Stimulated activated naive CD8-positive, alpha-beta T cell treated with anti-CD3 and anti-CD28 coated beads, Interleukin-15, amount 100 ng/mL, for 72 hours (primary cell): Measurements from ENCODE around the gene GNE.
A peak's percentile ranks its signal among the peaks of the same experiment; 100 is the strongest.
"Not testable (repeated sequence)": the region's sequence is repeated elsewhere in the genome, so short reads cannot be mapped to it uniquely, and the experiment has no call there.

ENCODE experiments used
- ATAC-seq: fragments of 150-1000 bp; cut with Tn5 transposase; 2 replicates; pipeline ENCODE4 v1.10.0; 2021; ENCODE audit warnings: mild to moderate bottlenecking, moderate library complexity
- DNase-seq, 2 donors: peaks; one replicate each; pipeline ENCODE4 v3.0.0; 2021 to 2022
- H3K27ac Mint-ChIP-seq, 2 donors: one replicate each; pipeline ENCODE4 v1.8.0; 2022; ENCODE audit warnings: mild to moderate bottlenecking in 2 of 2, mixed read lengths in 2 of 2, moderate library complexity in 2 of 2
- H3K27me3 Mint-ChIP-seq: one replicate; pipeline ENCODE4 v1.8.0; 2022; ENCODE audit warnings: mixed read lengths
- H3K4me1 Mint-ChIP-seq: one replicate; pipeline ENCODE4 v1.8.0; 2022; ENCODE audit warnings: mild to moderate bottlenecking, mixed read lengths
- H3K4me3 Mint-ChIP-seq, 2 donors: one replicate each; pipeline ENCODE4 v1.8.0; 2022; ENCODE audit warnings: mild to moderate bottlenecking in 2 of 2, mixed read lengths in 2 of 2, moderate library complexity in 1 of 2
- H3K9me3 Mint-ChIP-seq, 2 donors: one replicate each; pipeline ENCODE4 v1.8.0; 2022; ENCODE audit warnings: mixed read lengths in 2 of 2

The GNE gene

DNA sequence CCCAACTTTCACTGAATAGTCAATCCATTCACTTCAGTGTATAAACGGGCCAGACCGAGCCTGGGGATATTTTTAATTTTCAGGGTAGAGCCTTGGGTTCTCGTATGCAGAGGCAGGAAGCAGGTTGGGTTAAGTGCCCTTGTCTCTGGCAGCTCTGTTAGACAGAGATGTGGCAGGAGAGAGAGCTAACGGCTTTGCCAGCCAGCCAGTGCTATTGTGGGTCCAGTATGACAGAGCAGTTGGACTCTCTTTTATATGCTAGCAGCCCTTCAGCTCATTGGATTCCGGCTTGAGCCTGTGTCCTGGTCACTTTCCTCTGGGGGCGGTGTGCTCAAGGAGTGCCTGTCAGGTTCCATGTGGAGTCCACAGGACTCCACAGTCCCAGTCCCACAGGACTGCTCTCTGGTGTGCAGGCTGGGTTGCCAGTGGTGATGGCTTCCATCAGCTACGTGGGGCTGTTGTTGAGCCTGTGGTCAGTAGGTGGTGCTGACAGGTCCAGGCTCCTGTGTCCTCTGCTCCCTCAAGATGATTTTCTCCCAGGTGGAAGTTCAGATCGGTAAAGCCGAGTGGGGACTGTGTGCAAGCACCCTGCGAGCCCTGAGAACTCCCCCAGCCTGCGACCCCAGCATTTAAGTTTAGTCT is 53.2 kb downstream of the GNE start:
- H3K27ac Mint-ChIP-seq = no peak overlapping the region
- no peak overlapping the region for H3K4me3 Mint-ChIP-seq
- ATAC-seq (no peak), DNase-seq (no peak)
- H3K9me3 Mint-ChIP-seq = no peaks in the 10 kb centered on the region
- H3K4me1 Mint-ChIP-seq = peaks cover 46% of the 10 kb centered on the region
- H3K27me3 Mint-ChIP-seq = no peaks in the 10 kb centered on the region

DNA sequence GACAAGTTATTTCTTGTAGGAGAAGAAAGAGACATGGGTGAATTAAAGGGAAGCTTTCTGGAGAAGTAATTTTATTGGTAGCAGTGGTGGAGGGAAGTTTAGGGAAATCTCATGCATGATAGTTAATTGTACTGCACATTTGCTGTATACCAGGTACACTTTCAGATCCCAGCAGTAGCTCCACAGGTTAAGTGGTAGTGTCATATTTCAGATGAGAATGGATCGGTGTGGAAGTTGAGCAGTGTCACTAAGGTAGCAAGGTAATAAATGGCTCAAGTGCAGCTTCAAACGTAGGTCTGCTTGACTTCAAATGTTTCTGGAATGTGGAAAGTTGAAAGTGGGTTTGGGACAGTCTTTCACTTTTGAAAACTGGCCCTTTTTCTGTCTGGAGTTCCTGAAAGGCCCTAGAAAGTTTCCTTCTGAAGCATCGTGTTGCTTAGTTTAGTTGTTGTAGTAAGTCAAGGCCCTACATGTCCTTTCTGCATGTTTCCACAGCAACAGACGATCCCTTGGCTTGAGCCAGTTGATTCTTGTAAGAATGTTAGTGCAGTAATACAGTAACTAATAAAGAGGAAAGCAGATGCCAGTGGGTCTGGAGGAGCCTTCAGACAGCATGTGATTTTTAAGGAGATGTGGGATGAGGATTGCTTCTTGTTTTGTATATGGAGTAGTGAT is 63.8 kb downstream of the GNE start:
- H3K4me3 Mint-ChIP-seq = peak overlapping the region; percentile 22 to 34
- peaks cover 50% of the 10 kb centered on the region for H3K4me1 Mint-ChIP-seq
- DNase-seq (no peak), ATAC-seq (no peak)
- H3K27me3 Mint-ChIP-seq = no peaks in the 10 kb centered on the region
- no peaks in the 10 kb centered on the region for H3K9me3 Mint-ChIP-seq
- H3K27ac Mint-ChIP-seq = peak overlapping the region in 1 of 2 donors; percentile 83

DNA sequence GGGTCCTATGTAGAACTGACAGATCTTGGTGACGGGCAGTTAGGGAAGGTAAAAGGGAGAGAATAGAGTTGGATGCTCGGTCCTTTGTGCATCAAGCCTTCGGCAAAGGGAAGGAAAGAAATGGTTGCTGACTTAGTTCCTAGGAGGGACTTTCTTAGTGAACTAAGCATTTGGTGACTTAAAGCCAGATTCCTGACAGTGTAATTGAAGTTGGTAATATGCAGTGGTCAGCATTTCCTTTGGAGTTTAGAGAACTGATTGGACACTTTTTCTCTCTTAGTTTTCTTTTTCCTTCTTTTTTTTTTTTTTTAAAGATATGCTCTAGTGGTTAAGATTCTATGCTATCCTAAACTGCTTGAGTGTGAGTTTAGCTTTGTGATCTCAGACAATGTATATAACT is 65.2 kb downstream of the GNE start:
- no peak overlapping the region for H3K27ac Mint-ChIP-seq
- H3K27me3 Mint-ChIP-seq = peaks cover 14% of the 10 kb centered on the region
- ATAC-seq (no peak), DNase-seq (no peak)
- H3K4me3 Mint-ChIP-seq = peak overlapping the region; percentile 87 to 97
- H3K9me3 Mint-ChIP-seq = no peaks in the 10 kb centered on the region
- H3K4me1 Mint-ChIP-seq = peaks cover 50% of the 10 kb centered on the region

DNA sequence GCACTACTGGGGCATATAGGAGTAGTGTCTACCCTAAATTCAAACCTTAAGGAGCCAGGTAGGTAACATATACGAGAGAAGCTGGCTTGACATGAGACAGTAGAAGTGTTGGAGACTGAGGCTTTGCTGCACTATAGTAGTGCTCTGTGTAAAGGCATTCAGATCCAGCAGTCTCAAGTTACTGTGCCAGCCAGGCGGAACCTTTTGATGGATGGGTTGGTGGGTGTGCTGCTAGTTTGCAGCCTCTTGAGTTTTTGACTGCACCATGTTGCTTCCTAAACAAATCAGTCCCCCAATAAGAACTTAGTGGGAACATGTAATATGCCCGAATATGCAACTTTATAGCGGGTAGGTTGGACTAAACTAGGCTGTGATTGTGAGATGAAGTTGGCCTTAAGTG is 66.1 kb downstream of the GNE start:
- Mint-ChIP-seq H3K9me3 (no peaks in the 10 kb centered on the region), H3K27ac (no peak overlapping the region), H3K4me3 (peak overlapping the region; percentile 87 to 97), H3K4me1 (peaks cover 50% of the 10 kb centered on the region), H3K27me3 (peaks cover 14% of the 10 kb centered on the region)
- no peak for DNase-seq
- ATAC-seq = no peak

DNA sequence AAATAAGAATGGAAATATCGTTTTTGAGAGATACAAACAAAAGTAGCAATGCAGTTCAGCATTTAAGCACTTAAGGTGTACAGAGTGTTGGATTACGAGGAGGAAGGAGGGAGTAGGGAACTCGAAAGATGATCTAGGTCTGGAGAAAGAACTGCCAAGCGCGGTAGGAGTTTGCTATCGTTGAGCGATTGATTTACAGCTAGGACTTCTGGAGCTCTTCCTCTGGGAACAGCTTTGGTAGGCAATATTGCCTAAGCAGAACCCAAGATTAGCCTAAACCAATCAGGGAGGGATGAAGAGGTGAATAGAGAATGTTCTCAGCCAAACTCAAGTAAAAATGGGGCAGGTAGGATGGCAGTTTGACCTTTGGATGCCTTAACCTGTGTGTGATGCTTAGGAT is 66.6 kb downstream of the GNE start:
- peaks cover 50% of the 10 kb centered on the region for H3K4me1 Mint-ChIP-seq

DNA sequence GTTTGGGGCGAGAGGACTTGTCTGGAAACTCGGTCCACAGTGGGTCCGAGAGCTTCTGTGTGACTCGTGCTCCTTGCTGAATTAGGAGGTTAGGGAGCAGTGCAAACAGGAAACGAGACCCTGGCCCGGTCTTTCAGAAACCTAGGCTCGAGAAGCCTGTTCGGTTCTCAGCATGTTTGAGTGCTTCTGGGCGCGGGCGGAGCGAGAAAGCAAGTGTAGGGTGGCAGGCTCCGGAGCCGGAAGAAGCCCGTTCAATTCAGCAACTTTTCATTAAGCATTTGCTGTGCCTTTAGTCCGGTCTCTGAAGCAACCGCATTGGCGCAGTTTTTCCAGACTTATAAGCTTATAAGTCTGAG is 67.0 kb downstream of the GNE start:
- Mint-ChIP-seq H3K4me1 (peaks cover 50% of the 10 kb centered on the region), H3K9me3 (no peaks in the 10 kb centered on the region), H3K27me3 (peaks cover 14% of the 10 kb centered on the region), H3K4me3 (peak overlapping the region; percentile 87 to 97), H3K27ac (peak overlapping the region; percentile 94 to 97)
- DNase-seq = peak; percentile 36
- ATAC-seq = peak; percentile 22

More for the DNA sequence above, 66.6 kb downstream of the GNE start:
- peak overlapping the region; percentile 94 to 97 for H3K27ac Mint-ChIP-seq
- ATAC-seq = no peak
- H3K27me3 Mint-ChIP-seq = peaks cover 14% of the 10 kb centered on the region
- no peak for DNase-seq
- peak overlapping the region; percentile 87 to 97 for H3K4me3 Mint-ChIP-seq
- no peaks in the 10 kb centered on the region for H3K9me3 Mint-ChIP-seq

DNA sequence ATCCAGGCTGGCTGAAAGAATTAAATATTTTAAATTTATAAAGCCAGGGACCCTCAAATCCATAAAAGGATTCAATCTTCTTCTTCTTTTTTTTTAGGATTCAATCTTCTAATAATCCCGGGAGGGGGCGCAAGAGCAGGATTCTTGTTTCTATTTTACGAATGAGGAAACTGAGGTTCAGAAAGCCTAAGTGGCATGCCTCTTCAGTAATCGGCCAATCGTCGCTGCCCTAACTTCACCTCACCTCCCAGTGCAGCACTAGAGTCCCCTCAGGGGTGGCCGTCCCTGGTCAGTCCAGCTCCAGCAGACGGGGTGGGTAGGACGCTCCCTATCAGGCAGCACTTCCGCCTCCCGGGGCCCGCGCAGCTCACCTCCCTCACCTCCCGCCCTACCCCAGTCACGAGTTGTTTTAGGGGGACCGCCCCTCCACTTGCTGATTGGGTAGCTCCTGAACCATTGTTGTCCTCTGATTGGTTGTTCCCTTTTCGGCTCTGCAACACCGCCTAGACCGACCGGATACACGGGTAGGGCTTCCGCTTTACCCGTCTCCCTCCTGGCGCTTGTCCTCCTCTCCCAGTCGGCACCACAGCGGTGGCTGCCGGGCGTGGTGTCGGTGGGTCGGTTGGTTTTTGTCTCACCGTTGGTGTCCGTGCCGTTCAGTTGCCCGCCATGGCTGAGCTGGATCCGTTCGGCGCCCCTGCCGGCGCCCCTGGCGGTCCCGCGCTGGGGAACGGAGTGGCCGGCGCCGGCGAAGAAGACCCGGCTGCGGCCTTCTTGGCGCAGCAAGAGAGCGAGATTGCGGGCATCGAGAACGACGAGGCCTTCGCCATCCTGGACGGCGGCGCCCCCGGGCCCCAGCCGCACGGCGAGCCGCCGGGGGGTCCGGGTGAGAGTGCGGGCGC is 67.6 kb downstream of the GNE start, which contains the start of gene CLTA:
TSS of gene CLTA (plus strand) at position 534 of the 902 bp plus-strand sequence. CDS start at position 670, 136 bp downstream.
- Mint-ChIP-seq H3K9me3 (no peaks in the 10 kb centered on the region), H3K4me3 (peak within 1 kb of the TSS; percentile 87 to 97), H3K27ac (peak within 1 kb of the TSS; percentile 94 to 97), H3K27me3 (peaks cover 14% of the 10 kb centered on the region), H3K4me1 (peaks cover 50% of the 10 kb centered on the region)
- peak; percentile 99 for ATAC-seq
- peak; percentile 91 to 96 for DNase-seq

DNA sequence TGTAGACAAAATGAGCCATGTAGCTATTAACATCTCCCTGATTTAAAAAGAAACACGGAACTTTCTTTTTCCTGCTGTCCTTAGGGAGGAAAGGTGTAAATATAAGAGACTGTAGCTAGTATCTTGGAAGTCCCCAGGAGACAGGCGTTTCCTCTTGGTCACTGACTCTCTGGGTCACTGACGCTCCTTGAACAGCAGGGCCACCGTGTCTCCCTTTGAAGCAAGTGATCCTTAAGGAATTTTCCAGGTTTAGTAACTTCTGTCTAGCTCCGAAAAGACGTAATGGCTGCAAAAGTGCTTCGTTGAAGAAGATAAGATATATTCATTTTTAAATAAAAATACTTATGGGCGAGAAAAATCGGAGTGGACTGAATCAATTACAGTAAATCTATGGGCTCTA is 68.3 kb downstream of the GNE start:
- ATAC-seq (no peak), DNase-seq (no peak)
- Mint-ChIP-seq H3K27ac (peak overlapping the region in 1 of 2 donors; percentile 88), H3K27me3 (peaks cover 14% of the 10 kb centered on the region), H3K9me3 (no peaks in the 10 kb centered on the region), H3K4me3 (peak overlapping the region; percentile 58 to 97), H3K4me1 (peaks cover 43% of the 10 kb centered on the region)

DNA sequence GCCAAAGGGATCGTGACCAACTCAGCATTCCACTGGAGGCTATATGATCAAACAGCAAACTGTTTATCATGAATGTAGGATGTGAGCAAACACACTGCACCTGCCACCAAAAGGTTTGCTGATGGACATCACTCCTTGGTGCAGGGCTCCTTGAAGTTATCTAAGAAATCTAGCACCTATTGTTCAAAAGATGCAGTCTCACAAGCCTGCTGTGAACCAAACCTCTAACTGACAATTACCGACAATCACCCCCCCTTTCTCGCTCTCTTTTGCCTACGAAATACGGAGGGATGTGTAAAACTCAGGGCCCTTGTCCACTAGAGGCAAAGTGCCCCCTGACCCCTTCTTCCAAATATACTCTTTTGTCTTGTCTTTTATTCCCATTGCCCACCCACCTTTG is 70.0 kb downstream of the GNE start:
- DNase-seq (no peak), ATAC-seq (no peak)
- no peaks in the 10 kb centered on the region for H3K9me3 Mint-ChIP-seq
- no peak overlapping the region for H3K4me3 Mint-ChIP-seq
- H3K27ac Mint-ChIP-seq = no peak overlapping the region
- H3K27me3 Mint-ChIP-seq = peaks cover 14% of the 10 kb centered on the region
- H3K4me1 Mint-ChIP-seq = peaks cover 25% of the 10 kb centered on the region

DNA sequence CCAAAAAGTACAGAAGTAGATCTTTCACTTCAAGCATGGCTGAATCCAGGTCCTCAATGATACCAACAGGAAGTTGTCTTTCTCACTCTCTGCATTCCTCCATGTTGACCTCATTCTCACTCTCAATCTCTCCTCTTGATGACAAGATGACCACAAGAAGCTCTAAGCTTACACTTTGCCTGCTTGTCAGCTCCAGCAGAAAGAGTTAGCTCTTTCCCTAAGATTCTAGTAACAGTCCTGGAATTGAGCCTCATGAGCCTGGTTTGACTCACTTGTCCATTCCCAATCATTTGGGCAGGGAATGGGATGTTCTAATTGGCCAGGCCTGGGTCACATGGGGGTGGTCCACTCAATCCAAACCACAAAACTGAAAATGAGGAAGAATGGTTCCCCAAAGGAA is 70.8 kb downstream of the GNE start:
- H3K9me3 Mint-ChIP-seq = no peaks in the 10 kb centered on the region
- peaks cover 17% of the 10 kb centered on the region for H3K4me1 Mint-ChIP-seq
- DNase-seq (no peak), ATAC-seq (no peak)
- no peak overlapping the region for H3K27ac Mint-ChIP-seq
- no peak overlapping the region for H3K4me3 Mint-ChIP-seq
- peaks cover 14% of the 10 kb centered on the region for H3K27me3 Mint-ChIP-seq

DNA sequence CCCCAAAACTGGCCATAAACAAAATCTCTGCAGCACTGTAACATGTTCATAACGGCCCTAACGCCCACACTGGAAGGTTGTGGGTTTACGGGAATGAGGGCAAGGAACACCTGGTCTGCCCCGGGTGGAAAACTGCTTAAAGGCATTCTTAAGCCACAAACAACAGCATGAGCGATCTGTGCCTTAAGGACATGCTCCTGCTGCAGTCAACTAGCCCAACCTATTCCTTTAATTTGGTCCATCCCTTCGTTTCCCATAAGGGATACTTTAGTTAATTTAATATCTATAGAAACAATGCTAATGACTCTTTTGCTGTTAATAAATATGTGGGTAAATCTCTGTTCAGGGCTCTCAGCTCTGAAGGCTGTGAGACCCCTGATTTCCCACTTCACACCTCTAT is 78.0 kb downstream of the GNE start:
- H3K4me1 Mint-ChIP-seq, ATAC-seq, H3K27me3 Mint-ChIP-seq, H3K4me3 Mint-ChIP-seq, H3K9me3 Mint-ChIP-seq, H3K27ac Mint-ChIP-seq, DNase-seq: not testable (repeated sequence)

DNA sequence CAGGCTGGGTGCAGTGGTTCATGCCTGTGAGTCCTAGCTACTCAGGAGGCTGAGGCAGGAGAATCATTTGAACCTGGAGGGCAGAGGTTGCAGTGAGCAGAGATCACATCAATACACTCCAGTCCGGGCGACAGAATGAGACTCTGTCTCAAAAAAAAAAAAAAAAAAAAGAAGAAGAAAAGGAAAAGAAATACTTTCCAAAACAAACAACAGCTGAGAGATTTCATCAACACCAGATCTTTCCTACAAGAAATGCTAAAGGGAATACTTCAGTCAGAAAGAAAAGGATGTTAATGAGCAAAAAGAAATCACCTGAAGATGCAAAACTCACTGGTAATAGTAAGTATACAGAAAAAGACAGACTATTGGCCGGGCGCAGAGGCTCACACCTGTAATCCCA is 80.7 kb downstream of the GNE start:
- Mint-ChIP-seq H3K27ac (no peak overlapping the region), H3K27me3 (no peaks in the 10 kb centered on the region), H3K4me1 (no peaks in the 10 kb centered on the region), H3K9me3 (no peaks in the 10 kb centered on the region), H3K4me3 (no peak overlapping the region)
- no peak for DNase-seq
- ATAC-seq = no peak

DNA sequence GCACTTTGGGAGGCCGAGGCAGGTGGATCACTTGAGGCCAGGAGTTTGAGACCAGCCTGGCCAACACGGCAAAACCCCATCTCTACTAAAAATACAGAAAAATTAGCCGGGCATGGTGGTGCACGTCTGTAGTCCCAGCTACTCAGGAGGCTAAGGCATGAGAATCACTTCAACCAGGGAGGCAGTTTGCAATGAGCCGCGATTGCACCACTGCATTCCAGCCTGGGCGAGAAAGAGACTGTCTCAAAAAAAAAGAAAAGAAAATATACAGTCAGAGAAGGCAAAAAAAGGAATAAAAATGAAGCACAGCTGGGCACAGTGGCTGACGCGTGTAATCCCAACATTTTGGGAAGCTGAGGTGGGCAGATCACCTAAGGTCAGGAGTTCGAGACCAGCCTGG is 81.8 kb downstream of the GNE start:
- not testable (repeated sequence) for H3K27ac Mint-ChIP-seq, H3K9me3 Mint-ChIP-seq, DNase-seq, H3K4me1 Mint-ChIP-seq, H3K27me3 Mint-ChIP-seq, ATAC-seq, H3K4me3 Mint-ChIP-seq

DNA sequence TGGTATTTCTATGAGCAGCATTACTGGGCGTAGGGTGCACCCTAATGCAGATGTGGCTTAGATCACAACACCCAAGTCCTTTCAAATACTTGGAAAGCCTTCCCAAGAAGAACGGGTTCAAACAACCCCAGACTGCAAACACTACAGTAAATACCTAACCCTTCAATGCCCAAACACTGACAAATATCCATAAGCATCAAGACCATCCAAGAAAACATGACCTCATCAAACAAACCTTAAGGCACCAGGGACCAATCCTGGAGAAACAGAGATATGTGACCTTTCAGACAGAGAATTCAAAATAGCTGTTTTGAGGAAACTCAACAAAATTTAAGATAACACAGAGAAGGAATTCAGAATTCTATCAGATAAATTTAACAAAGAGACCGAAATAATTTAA is 83.0 kb downstream of the GNE start:
- H3K9me3 Mint-ChIP-seq, H3K4me1 Mint-ChIP-seq, H3K27ac Mint-ChIP-seq: not testable (repeated sequence)

DNA sequence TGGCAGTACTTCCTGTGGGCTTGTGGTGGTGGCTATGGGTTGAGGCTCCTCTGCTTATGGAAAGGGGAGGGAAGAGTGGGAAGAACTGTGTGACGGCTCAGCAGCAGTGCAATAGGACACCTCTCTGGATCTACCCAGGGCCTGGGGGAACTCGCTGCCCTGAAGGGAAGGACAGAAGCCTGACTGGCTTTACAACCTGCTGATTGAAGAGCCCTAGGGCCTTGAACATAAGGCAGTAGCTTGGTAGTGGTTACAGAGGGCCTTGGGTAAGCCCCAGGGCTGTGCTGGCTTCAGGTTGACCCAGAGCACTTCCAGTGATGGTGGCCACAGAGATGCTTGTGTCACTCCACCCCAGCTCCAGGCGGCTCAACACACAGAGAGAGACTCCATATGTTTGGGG is 83.5 kb downstream of the GNE start:
- ATAC-seq (no peak), DNase-seq (no peak)
- Mint-ChIP-seq H3K4me1 (no peaks in the 10 kb centered on the region), H3K27ac (no peak overlapping the region), H3K27me3 (no peaks in the 10 kb centered on the region), H3K4me3 (no peak overlapping the region), H3K9me3 (no peaks in the 10 kb centered on the region)

More for the DNA sequence above, 83.0 kb downstream of the GNE start:
- not testable (repeated sequence) for ATAC-seq, DNase-seq, H3K4me3 Mint-ChIP-seq, H3K27me3 Mint-ChIP-seq

DNA sequence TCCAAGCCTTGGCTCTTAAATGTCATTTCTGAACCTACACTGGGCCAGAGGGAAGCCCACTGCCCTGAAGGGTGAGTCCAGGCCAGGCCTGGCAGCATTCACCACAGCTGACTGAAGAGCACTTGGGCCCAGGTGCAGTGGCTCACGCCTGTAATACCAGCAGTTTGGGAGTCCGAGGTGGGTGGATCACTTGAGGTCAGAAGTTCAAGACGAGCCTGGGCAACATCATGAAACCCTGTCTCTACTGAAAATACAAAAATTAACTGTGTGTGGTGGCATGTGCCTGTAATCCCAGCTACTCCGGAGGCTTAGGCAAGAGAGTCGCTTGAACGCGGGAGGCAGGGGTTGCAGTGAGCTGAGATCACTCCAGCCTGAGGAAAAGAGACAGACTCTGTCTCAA is 84.0 kb downstream of the GNE start:
- H3K27me3 Mint-ChIP-seq = no peaks in the 10 kb centered on the region
- no peak for DNase-seq

More for the DNA sequence above, 84.0 kb downstream of the GNE start:
- Mint-ChIP-seq H3K4me3 (no peak overlapping the region), H3K4me1 (no peaks in the 10 kb centered on the region), H3K9me3 (no peaks in the 10 kb centered on the region), H3K27ac (no peak overlapping the region)
- no peak for ATAC-seq
